SK-N-SH treated with all-trans-retinoic acid at 6 μM for 48 hours (cell line): Measurements from ENCODE around the gene KIF22.

Source experiments
- TOX ChIP-seq: fragments of 250-450 bp; sonication (Bioruptor Pico); IDR thresholded peaks from 2 replicates; pipeline ENCODE4 v1.8.0; 2021; ENCODE audit warnings: mild to moderate bottlenecking, moderate library complexity, borderline replicate concordance
- TSHZ2 ChIP-seq: fragments of 250-450 bp; sonication (Bioruptor Pico); IDR thresholded peaks from 2 replicates; pipeline ENCODE4 v1.5.0; 2020; ENCODE audit warnings: mild to moderate bottlenecking, moderate library complexity
- ZFP30 ChIP-seq: fragments of 450-650 bp; formaldehyde crosslinking; IDR thresholded peaks from 2 replicates; pipeline ENCODE4 v1.5.0; 2022; ENCODE audit warnings: mild to moderate bottlenecking, moderate library complexity
- TF ChIP-seq, protein P1 (sequence below): fragments of 250-450 bp; sonication (Bioruptor Pico); IDR thresholded peaks from 2 replicates; pipeline ENCODE4 v1.8.0; 2021; ENCODE audit warnings: low read depth, mild to moderate bottlenecking, moderate library complexity, borderline replicate concordance

- TF ChIP-seq, protein P1, sequence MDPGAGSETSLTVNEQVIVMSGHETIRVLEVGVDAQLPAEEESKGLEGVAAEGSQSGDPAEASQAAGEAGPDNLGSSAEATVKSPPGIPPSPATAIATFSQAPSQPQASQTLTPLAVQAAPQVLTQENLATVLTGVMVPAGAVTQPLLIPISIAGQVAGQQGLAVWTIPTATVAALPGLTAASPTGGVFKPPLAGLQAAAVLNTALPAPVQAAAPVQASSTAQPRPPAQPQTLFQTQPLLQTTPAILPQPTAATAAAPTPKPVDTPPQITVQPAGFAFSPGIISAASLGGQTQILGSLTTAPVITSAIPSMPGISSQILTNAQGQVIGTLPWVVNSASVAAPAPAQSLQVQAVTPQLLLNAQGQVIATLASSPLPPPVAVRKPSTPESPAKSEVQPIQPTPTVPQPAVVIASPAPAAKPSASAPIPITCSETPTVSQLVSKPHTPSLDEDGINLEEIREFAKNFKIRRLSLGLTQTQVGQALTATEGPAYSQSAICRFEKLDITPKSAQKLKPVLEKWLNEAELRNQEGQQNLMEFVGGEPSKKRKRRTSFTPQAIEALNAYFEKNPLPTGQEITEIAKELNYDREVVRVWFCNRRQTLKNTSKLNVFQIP (CRISPR knock-in tag), result no peak
- TF ChIP-seq ZFP30 (CRISPR knock-in tag) (no peak), TOX (CRISPR knock-in tag) (no peak), TSHZ2 (no peak)
Observed at GRCh38 chr16:29766571-29766970, 24.0 kb upstream of the KIF22 start.
